Fibroblast of mammary gland (primary cell): ENCODE measurements around the gene ORM1.

Experiments used
- DNase-seq: peaks from one replicate; pipeline ENCODE4 v3.0.0-alpha.2; 2010; ENCODE audit warnings: low read depth
- H3K4me3 ChIP-seq: 2 replicates; pipeline ENCODE4 v1.5.1; 2011; ENCODE audit warnings: low read depth, mild to moderate bottlenecking, low read length, moderate library complexity; ENCODE audit not compliant: control insufficient read depth
- TF ChIP-seq, protein P1 (sequence below): conservative IDR thresholded peaks from 2 replicates; pipeline ENCODE4 v1.5.1; 2011; ENCODE audit warnings: low read depth, low read length, inconsistent platforms; ENCODE audit not compliant: control insufficient read depth, insufficient read depth

Gene ORM1

DNA sequence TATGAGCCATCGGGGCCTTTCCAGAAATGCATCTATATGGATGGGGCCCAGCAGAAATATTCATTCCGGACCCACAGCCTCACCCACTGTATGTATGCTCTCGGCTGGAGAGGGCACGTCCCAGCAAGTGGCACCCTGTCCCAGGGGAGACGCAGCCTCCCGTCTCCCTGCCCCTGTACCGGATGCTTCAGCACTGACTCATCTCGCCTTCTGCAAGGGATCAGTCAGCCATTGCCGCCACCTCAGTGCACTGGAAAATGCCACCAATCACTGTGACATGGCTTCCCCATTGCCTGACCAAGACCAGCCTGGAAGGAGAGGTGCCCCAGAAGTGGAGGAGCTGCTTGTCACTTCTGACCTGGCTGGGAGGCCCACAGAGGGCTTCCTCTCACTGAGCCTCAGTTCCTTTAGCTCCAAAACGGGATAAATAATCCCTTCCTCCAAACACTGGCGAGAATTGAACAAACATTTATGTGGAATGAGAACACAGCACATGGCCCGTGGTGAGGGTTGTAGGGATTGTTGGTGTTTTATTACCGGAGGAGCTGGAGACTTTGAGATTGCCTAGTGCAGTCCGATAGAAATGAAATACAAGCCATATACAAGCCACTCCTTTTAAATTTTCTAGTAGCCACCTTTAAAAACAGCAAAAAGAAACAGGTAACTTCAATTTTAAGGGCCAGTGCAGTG, 43.9 kb upstream of the ORM1 start:
- H3K4me3 ChIP-seq = no peak overlapping the region
- TF ChIP-seq, protein P1, sequence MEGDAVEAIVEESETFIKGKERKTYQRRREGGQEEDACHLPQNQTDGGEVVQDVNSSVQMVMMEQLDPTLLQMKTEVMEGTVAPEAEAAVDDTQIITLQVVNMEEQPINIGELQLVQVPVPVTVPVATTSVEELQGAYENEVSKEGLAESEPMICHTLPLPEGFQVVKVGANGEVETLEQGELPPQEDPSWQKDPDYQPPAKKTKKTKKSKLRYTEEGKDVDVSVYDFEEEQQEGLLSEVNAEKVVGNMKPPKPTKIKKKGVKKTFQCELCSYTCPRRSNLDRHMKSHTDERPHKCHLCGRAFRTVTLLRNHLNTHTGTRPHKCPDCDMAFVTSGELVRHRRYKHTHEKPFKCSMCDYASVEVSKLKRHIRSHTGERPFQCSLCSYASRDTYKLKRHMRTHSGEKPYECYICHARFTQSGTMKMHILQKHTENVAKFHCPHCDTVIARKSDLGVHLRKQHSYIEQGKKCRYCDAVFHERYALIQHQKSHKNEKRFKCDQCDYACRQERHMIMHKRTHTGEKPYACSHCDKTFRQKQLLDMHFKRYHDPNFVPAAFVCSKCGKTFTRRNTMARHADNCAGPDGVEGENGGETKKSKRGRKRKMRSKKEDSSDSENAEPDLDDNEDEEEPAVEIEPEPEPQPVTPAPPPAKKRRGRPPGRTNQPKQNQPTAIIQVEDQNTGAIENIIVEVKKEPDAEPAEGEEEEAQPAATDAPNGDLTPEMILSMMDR = no peak
- peak; percentile 49 for DNase-seq

DNA sequence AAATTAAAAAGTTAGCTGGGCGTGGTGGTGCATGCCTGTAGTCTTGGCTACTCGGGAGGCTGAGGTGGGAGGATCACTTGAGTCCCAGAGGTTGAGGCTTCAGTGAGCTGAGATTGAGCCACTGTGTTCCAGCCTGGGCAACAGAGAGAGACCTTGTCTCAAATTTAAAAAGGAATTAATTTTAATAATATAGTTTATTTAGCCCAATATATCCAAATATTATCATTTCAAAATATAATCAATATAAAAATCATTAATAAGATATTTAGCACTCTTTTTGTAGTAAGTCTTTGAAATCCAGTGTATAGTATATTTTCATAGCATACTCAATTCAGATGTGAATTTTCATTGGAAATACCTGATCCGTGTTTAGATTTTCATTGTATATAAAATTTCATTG, 43.2 kb upstream of the ORM1 start:
- TF ChIP-seq, protein P1 = no peak
- H3K4me3 ChIP-seq = no peak overlapping the region
- no peak for DNase-seq

DNA sequence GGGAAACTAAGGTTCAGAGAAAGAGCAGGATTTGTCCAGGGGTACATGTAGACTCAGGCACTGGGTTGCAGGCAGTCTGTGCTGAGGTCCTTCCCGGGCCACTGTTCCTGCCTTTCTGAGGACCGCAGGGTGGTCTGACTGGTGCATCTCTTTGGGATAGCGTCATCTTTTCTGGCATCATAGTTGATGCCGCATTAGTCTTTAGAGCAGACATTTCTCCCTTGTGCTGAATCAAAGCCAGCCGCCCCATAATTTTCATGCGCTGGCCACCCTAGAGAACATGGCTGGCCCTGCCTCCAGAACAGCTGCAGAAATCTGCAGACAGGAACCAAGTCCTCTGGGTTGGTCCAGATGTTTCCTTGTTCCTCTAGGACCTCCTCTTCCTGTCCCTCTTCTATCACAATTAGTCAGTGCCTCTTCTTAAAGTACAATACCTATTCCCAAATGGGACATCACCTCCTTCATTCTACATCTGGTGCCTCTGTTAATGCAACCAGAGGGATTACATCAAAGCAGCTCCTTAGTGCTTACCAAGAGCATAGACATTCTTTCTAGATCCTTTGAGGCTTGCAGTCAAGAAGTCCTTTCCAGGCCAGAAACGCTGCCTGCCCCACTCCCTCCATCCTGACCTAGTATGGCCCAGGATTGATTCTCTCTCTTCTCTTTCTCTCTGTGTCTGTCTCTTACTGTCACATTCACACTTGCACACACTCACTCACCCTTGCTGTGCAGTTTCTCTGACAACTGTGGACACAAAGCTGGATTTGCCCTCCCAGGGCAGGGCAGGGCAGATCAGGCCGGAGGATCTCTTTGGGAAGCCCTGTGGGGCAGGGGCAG, 42.0 kb upstream of the ORM1 start:
- no peak overlapping the region for H3K4me3 ChIP-seq
- TF ChIP-seq, protein P1 = no peak
- DNase-seq = peak; percentile 77

DNA sequence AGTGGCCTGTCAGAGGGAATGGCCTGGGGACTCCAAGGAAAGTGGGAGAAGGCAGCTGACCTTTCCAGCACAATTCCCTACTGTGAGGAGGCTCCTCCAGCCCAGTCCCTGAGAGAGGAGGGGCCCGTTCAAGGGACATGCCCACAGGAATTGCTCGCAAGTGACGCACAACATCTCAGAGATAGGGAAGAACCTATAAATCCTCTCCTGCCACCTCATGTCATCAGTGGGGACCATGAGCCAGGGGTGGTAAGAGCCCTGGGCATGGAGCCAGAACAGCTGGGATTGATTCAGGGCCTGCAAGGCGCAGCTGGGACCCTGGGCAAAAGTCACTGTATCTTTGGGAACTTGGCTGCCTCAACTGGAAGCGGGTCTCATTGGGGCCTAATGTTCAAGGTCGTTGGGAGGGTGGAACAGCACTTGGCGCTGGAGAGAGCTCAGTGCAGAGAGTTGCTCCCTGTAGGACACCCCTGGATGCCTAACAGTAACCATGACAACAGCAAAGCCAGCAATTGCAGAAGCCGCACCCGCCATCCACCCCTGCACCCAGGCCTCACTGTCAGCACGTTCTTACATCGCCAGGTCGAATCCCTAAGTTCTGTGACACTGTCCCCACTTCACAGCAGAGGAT, 41.3 kb upstream of the ORM1 start:
- TF ChIP-seq, protein P1 = no peak
- no peak overlapping the region for H3K4me3 ChIP-seq
- peak; percentile 86 for DNase-seq

DNA sequence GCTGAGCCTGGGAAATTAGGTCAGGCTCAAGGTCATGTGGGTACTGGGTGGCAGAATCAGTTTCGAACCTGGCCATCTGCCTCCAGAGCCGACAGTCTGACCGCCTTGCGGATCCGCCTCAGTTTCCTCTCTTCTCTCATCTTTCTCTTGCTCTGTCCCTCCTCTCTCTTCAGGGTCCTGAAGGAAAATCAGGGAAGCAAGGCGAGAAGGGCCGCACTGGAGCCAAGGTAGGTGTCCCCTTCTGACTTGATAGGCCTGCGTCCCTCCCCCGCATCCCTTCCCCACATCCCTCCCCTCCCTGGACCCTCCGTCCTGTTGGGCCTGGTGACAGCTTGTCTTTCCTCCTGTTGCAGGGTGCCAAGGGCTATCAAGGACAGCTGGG, 40.8 kb upstream of the ORM1 start:
- TF ChIP-seq, protein P1 = no peak
- H3K4me3 ChIP-seq = no peak overlapping the region
- DNase-seq = no peak

DNA sequence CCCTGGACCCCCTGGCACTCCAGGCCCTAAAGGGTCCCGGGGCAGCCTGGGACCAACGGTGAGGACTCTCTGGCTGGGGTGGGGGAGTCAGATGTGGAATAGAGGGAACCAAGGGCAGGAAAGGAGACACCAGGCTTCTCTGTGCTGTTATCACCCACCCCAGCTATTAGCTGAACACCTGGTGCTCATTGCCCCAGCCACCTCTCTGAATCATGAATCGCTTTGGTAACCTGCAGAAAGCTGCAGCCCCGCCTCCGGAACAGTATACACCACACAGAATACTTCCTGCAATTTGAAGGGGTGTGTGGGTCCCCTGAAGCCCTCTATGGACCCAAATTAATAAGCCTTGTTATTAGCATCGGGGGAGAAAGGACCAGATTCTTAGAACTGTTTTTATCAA, 40.4 kb upstream of the ORM1 start:
- no peak for DNase-seq

More for the DNA sequence above, 40.4 kb upstream of the ORM1 start:
- H3K4me3 ChIP-seq = no peak overlapping the region
- TF ChIP-seq, protein P1 = no peak
